ENCODE results near the gene P2RX4. TPM values are rescaled to one million over a fixed set of nuclear protein-coding genes. Genes with fewer than 3 reads are reported as not detected.

Gene P2RX4
- total and polyA plus RNA-seq, 9 of the 15 experiments (the other 6 are each of a cell fraction or from before 2014, with no cell fraction given) = 6.6 to 21.5 (median 11.7) TPM

GRCh38 chr12:121189619-121190155 lies 20.2 kb upstream of the P2RX4 start:
- peak; percentile 72 for ATAC-seq
- BruUV-seq (replicated peaks) = no TSS peak
- H3K27ac ChIP-seq (ENCODE audit: extremely low read depth, low read depth, low read length) = no peak overlapping the region; the same call in 2 of the 3 replicates
- H4K20me1 ChIP-seq (replicated peaks; ENCODE audit: control insufficient read depth, insufficient read depth, low read length) = no peaks in the 10 kb centered on the region
- in situ Hi-C loops (cut with MboI) (no loop called here), intact Hi-C loops (cut with micrococcal nuclease) (no loop called here)
- CTCF ChIA-PET (ENCODE audit: low intra/inter-chr PET ratio) = interaction anchor here (0.7 kb wide), 1 partner anchor 268 kb away, joined by 4 read pairs; no protein-coding TSS in a partner anchor
- 30% methylated on average over 8 of the region's 9 CpGs for WGBS (ENCODE audit: insufficient coverage, low coverage, missing lambda C conversion rate)
- no peaks in the 10 kb centered on the region for H3K9me1 ChIP-seq (ENCODE audit: control insufficient read depth, insufficient read depth, low read length)
- peaks cover 8 to 17% of the 10 kb centered on the region in 2 experiments; a peak in 4 of 5 replicates for H3K4me1 ChIP-seq (replicated peaks in 1 of 2; ENCODE audit: control insufficient read depth in 2 of 2, insufficient read depth in 2 of 2, low read length in 2 of 2)
- H3K4me2 ChIP-seq (ENCODE audit: insufficient read depth, low read length) = peak overlapping the region; percentile 43
- POLR2A ChIA-PET = interaction anchor here (0.6 to 1.6 kb wide), 2 partner anchors 8 to 30 kb away, joined by 3 to 6 read pairs; no protein-coding TSS in a partner anchor
- H3K79me2 ChIP-seq (ENCODE audit: control insufficient read depth, insufficient read depth, low read length) = no peaks in the 10 kb centered on the region
- peak overlapping the region; percentile 53 for H2AFZ ChIP-seq (ENCODE audit: low read depth, low read length)
- no peaks in the 10 kb centered on the region for H3K36me3 ChIP-seq (ENCODE audit: control insufficient read depth, insufficient read depth, low read length)
- H3K9me3 ChIP-seq (replicated peaks; ENCODE audit: control insufficient read depth, insufficient read depth, low read depth, low read length) = no peaks in the 10 kb centered on the region
- no peak overlapping the region for H3K4me3 ChIP-seq
- peak overlapping the region in 1 of 2 experiments; percentile 82; a peak in 2 of 4 replicates for H3K9ac ChIP-seq (ENCODE audit: insufficient read depth in 1 of 2, low read depth in 2 of 2, low read length in 2 of 2)
- no peaks in the 10 kb centered on the region for H3K27me3 ChIP-seq (ENCODE audit: control insufficient read depth in 2 of 2, insufficient read depth in 2 of 2, low read length in 2 of 2)
- peak; percentile 70 for FAIRE-seq
- peak; percentile 53 to 66 (median 60) for DNase-seq (ENCODE audit: extremely low read depth in 1 of 4, low spot score in 3 of 4)
- TF ChIP-seq KLF6 (CRISPR knock-in tag; IDR thresholded peaks at IDR 0.05; ENCODE audit: borderline replicate concordance) (no peak), ZNF551 (CRISPR knock-in tag; IDR thresholded peaks at IDR 0.05) (no peak), CBFA2T3 (IDR thresholded peaks at IDR 0.05) (peak; percentile 83), SMARCE1 (IDR thresholded peaks at IDR 0.05) (peak; percentile 21; the same call in 1 of the 2 replicates), TCF3 (CRISPR knock-in tag; IDR thresholded peaks at IDR 0.05) (peak; percentile 85), CTBP1 (IDR thresholded peaks at IDR 0.05; ENCODE audit: borderline replicate concordance) (peak; percentile 49; the same call in 1 of the 2 replicates), MYNN (IDR thresholded peaks at IDR 0.05) (peak; percentile 57; the same call in 1 of the 2 replicates), MYNN (CRISPR knock-in tag; IDR thresholded peaks at IDR 0.05) (no peak), TSC22D4 (tag; IDR thresholded peaks at IDR 0.05) (no peak), KLF16 (IDR thresholded peaks at IDR 0.05) (peak; percentile 31; the same call in 1 of the 2 replicates), CTCF (IDR thresholded peaks at IDR 0.05 in 2 of 3, conservative IDR thresholded peaks at IDR 0.05 in 1 of 3; ENCODE audit: insufficient read depth in 2 of 3, low read depth in 1 of 3, low read length in 3 of 3) (peak in 2 of 3 experiments; percentile 5 to 6; a peak in 1 of 6 replicates), ZKSCAN8 (CRISPR knock-in tag; IDR thresholded peaks at IDR 0.05) (no peak), ZNF592 (IDR thresholded peaks at IDR 0.05) (0 out of 2 replicates have a peak, but pooled peaks have one; percentile 48), CBFA2T2 (conservative IDR thresholded peaks at IDR 0.05) (peak; percentile 77), ARID1B (IDR thresholded peaks at IDR 0.05) (peak; percentile 82), ZNF57 (CRISPR knock-in tag; IDR thresholded peaks at IDR 0.05) (no peak), ZNF23 (CRISPR knock-in tag; IDR thresholded peaks at IDR 0.05) (no peak), POLR2A (conservative IDR thresholded peaks at IDR 0.05) (no peak), DPF2 (IDR thresholded peaks at IDR 0.05) (peak; percentile 39; the same call in 1 of the 2 replicates), ETV5 (CRISPR knock-in tag; IDR thresholded peaks at IDR 0.05; ENCODE audit: low read depth) (0 out of 2 replicates have a peak, but pooled peaks have one; percentile 20), TAL1 (IDR thresholded peaks at IDR 0.05) (peak; percentile 77)
